ENCODE data around the gene SLC25A25.
"Not testable (repeated sequence)": the region's sequence is repeated elsewhere in the genome, so short reads cannot be mapped to it uniquely, and the experiment has no call there.

SLC25A25 gene

DNA sequence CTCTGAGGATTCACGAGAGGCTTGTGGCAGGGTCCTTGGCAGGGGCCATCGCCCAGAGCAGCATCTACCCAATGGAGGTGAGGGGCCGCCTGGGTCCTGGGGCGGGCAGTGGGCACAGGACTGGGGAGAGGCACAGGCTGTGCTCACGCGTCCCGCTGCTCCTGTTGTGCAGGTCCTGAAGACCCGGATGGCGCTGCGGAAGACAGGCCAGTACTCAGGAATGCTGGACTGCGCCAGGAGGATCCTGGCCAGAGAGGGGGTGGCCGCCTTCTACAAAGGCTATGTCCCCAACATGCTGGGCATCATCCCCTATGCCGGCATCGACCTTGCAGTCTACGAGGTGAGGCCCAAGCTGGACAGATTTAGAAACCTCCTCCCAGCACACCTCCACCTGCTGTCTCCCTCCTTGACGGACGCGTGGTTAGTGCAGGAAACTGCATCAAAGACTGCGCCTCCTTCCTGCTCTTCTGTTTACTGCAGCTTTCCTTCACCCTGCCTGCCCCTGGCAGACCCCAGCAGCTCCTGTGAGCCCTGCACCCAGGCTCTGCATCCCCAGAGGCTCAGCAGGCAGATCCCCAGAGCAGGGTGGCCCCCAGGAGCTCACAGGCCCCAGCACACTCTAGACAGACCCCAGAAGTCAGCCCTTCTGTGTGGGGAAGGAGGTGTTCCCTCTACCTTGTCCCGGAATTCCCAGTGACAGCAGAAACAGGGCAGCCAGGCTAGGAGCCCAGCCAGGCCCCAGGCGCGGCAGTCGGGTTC, 38.3 kb downstream of the SLC25A25 start:
- no peak overlapping the region for H3K4me3 ChIP-seq (ENCODE audit: control insufficient read depth, low read depth, low read length)
- TF ChIP-seq, protein P1, sequence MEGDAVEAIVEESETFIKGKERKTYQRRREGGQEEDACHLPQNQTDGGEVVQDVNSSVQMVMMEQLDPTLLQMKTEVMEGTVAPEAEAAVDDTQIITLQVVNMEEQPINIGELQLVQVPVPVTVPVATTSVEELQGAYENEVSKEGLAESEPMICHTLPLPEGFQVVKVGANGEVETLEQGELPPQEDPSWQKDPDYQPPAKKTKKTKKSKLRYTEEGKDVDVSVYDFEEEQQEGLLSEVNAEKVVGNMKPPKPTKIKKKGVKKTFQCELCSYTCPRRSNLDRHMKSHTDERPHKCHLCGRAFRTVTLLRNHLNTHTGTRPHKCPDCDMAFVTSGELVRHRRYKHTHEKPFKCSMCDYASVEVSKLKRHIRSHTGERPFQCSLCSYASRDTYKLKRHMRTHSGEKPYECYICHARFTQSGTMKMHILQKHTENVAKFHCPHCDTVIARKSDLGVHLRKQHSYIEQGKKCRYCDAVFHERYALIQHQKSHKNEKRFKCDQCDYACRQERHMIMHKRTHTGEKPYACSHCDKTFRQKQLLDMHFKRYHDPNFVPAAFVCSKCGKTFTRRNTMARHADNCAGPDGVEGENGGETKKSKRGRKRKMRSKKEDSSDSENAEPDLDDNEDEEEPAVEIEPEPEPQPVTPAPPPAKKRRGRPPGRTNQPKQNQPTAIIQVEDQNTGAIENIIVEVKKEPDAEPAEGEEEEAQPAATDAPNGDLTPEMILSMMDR (IDR thresholded peaks at IDR 0.05; ENCODE audit: control insufficient read depth, insufficient read depth, low read depth, low read length, missing control alignments), result no peak

DNA sequence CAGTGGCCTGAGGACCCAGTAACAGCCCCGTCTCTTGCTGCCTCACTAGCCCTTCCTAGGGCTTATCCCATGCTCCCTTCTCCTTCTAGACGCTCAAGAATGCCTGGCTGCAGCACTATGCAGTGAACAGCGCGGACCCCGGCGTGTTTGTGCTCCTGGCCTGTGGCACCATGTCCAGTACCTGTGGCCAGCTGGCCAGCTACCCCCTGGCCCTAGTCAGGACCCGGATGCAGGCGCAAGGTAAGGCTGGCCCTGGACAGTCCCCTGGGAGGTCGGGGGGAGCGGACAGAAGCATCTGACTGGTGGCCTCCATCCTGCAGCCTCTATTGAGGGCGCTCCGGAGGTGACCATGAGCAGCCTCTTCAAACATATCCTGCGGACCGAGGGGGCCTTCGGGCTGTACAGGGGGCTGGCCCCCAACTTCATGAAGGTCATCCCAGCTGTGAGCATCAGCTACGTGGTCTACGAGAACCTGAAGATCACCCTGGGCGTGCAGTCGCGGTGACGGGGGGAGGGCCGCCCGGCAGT, 39.0 kb downstream of the SLC25A25 start:
- TF ChIP-seq, protein P1 (IDR thresholded peaks at IDR 0.05; ENCODE audit: control insufficient read depth, insufficient read depth, low read depth, low read length, missing control alignments), result no peak

More for the DNA sequence above, 38.3 kb downstream of the SLC25A25 start:
- DNase-seq (ENCODE audit: low read depth), result no peak

DNA sequence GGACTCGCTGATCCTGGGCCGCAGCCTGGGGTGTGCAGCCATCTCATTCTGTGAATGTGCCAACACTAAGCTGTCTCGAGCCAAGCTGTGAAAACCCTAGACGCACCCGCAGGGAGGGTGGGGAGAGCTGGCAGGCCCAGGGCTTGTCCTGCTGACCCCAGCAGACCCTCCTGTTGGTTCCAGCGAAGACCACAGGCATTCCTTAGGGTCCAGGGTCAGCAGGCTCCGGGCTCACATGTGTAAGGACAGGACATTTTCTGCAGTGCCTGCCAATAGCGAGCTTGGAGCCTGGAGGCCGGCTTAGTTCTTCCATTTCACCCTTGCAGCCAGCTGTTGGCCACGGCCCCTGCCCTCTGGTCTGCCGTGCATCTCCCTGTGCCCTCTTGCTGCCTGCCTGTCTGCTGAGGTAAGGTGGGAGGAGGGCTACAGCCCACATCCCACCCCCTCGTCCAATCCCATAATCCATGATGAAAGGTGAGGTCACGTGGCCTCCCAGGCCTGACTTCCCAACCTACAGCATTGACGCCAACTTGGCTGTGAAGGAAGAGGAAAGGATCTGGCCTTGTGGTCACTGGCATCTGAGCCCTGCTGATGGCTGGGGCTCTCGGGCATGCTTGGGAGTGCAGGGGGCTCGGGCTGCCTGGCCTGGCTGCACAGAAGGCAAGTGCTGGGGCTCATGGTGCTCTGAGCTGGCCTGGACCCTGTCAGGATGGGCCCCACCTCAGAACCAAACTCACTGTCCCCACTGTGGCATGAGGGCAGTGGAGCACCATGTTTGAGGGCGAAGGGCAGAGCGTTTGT, 39.6 kb downstream of the SLC25A25 start:
- DNase-seq (ENCODE audit: low read depth), result no peak
- H3K4me3 ChIP-seq (ENCODE audit: control insufficient read depth, low read depth, low read length), result no peak overlapping the region
- TF ChIP-seq, protein P1 (IDR thresholded peaks at IDR 0.05; ENCODE audit: control insufficient read depth, insufficient read depth, low read depth, low read length, missing control alignments), result no peak

More for the DNA sequence above, 39.0 kb downstream of the SLC25A25 start:
- DNase-seq (ENCODE audit: low read depth), result no peak
- no peak overlapping the region for H3K4me3 ChIP-seq (ENCODE audit: control insufficient read depth, low read depth, low read length)

DNA sequence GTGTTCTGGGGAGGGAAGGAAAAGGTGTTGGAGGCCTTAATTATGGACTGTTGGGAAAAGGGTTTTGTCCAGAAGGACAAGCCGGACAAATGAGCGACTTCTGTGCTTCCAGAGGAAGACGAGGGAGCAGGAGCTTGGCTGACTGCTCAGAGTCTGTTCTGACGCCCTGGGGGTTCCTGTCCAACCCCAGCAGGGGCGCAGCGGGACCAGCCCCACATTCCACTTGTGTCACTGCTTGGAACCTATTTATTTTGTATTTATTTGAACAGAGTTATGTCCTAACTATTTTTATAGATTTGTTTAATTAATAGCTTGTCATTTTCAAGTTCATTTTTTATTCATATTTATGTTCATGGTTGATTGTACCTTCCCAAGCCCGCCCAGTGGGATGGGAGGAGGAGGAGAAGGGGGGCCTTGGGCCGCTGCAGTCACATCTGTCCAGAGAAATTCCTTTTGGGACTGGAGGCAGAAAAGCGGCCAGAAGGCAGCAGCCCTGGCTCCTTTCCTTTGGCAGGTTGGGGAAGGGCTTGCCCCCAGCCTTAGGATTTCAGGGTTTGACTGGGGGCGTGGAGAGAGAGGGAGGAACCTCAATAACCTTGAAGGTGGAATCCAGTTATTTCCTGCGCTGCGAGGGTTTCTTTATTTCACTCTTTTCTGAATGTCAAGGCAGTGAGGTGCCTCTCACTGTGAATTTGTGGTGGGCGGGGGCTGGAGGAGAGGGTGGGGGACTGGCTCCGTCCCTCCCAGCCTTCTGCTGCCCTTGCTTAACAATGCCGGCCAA, 40.4 kb downstream of the SLC25A25 start:
- TF ChIP-seq, protein P1 (IDR thresholded peaks at IDR 0.05; ENCODE audit: control insufficient read depth, insufficient read depth, low read depth, low read length, missing control alignments), result no peak
- no peak overlapping the region for H3K4me3 ChIP-seq (ENCODE audit: control insufficient read depth, low read depth, low read length)
- no peak for DNase-seq (ENCODE audit: low read depth)

DNA sequence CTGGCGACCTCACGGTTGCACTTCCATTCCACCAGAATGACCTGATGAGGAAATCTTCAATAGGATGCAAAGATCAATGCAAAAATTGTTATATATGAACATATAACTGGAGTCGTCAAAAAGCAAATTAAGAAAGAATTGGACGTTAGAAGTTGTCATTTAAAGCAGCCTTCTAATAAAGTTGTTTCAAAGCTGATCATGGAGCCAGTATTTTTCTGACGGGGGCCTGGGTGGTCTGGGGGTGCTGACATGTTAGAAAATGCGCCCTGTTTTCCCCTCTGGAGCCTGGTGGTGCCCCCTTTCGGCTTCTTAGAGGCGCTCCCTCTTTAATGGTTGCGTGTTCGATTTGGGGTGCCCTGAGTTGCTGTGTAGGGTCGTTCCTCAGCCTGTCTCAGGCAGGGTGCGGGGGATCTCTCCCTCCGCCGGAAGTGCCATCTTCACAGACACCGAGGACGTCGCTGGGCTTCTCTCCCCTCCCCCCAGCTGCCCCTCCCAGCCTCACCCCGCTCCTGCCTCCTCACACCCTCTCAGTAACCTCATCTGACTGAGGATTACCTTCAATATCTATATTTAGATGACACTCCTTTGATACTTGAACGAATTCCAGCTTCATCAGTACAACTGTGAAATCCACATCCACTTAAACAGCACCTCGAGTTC, 41.1 kb downstream of the SLC25A25 start:
- TF ChIP-seq, protein P1 (IDR thresholded peaks at IDR 0.05; ENCODE audit: control insufficient read depth, insufficient read depth, low read depth, low read length, missing control alignments), result no peak
- DNase-seq (ENCODE audit: low read depth), result no peak
- no peak overlapping the region for H3K4me3 ChIP-seq (ENCODE audit: control insufficient read depth, low read depth, low read length)

DNA sequence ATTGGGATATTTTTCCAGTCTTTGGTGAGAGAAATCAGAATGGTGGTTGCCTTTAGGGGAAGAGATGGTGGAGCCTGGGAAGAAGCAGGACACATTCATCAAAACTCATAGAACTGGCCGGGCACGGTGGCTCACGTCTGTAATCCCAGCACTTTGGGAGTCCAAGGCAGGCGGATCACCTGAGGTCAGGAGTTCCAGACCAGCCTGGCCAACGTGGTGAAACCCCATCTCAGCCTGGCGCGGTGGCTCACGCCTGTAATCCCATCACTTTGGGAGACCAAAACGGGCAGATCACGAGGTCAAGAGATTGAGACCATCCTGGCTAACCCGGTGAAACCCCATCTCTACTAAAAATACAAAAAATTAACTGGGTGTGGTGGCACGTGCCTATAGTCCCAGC, 43.7 kb downstream of the SLC25A25 start:
- DNase-seq (ENCODE audit: low read depth); H3K4me3 ChIP-seq (ENCODE audit: control insufficient read depth, low read depth, low read length): not testable (repeated sequence)

Data from AG09309 (cell line).